ENCODE data around the gene BRSK2.

GRCh38 chr11:1508491-1508891 lies 118.8 kb downstream of the BRSK2 start:
- no peak for TF ChIP-seq MAX (IDR thresholded peaks at IDR 0.05)
- TF ChIP-seq NFIC (IDR thresholded peaks at IDR 0.05): no peak
- no peak for TF ChIP-seq EP300 (IDR thresholded peaks at IDR 0.05; ENCODE audit: borderline replicate concordance)
- TF ChIP-seq TCF12 (IDR thresholded peaks at IDR 0.05; ENCODE audit: low read depth): no peak
- no peak for TF ChIP-seq TAF1 (IDR thresholded peaks at IDR 0.05; ENCODE audit: low read depth)
- TF ChIP-seq REST (IDR thresholded peaks at IDR 0.05; ENCODE audit: low read depth): no peak
- no peak for TF ChIP-seq YY1 (IDR thresholded peaks at IDR 0.05; ENCODE audit: low read depth)
